GM12891 (cell line): ENCODE data around the gene GPRC5B.

Experiments
- PAX5 ChIP-seq: IDR thresholded peaks from 2 replicates; pipeline ENCODE4 v1.6.1; 2011; ENCODE audit warnings: low read length, moderate library complexity, mild to moderate bottlenecking; ENCODE audit not compliant: insufficient read depth, severe bottlenecking
- POLR2A ChIP-seq: IDR thresholded peaks from 2 replicates; pipeline ENCODE4 v1.6.1; 2011; ENCODE audit warnings: low read depth, low read length, control low read depth
- POLR2AphosphoS5 ChIP-seq: IDR thresholded peaks from 2 replicates; pipeline ENCODE4 v1.6.1; 2011; ENCODE audit warnings: low read depth, low read length, control low read depth
- POU2F2 ChIP-seq: IDR thresholded peaks from 2 replicates; pipeline ENCODE4 v1.6.1; 2011; ENCODE audit warnings: low read depth, mild to moderate bottlenecking, control low read depth, low read length, moderate library complexity
- SPI1 ChIP-seq: IDR thresholded peaks from 2 replicates; pipeline ENCODE4 v1.6.1; 2011; ENCODE audit warnings: low read depth, low read length, control low read depth
- TAF1 ChIP-seq: IDR thresholded peaks from 2 replicates; pipeline ENCODE4 v1.6.1; 2011; ENCODE audit warnings: low read depth, low read length, control low read depth

- TF ChIP-seq POLR2A (no peak), POLR2AphosphoS5 (no peak), TAF1 (no peak), SPI1 (no peak), POU2F2 (no peak), PAX5 (no peak)
Observed at GRCh38 chr16:19837331-19837980, 47.2 kb downstream of the GPRC5B start.
